HG03196 (cell line): Measurements from ENCODE around the gene PHEX.

ENCODE experiments used
- ATAC-seq: cut with Tn5 transposase; IDR thresholded peaks from one replicate; pipeline ENCODE4 v1.9.1; 2021; ENCODE audit not compliant: unreplicated experiment

Gene PHEX

DNA sequence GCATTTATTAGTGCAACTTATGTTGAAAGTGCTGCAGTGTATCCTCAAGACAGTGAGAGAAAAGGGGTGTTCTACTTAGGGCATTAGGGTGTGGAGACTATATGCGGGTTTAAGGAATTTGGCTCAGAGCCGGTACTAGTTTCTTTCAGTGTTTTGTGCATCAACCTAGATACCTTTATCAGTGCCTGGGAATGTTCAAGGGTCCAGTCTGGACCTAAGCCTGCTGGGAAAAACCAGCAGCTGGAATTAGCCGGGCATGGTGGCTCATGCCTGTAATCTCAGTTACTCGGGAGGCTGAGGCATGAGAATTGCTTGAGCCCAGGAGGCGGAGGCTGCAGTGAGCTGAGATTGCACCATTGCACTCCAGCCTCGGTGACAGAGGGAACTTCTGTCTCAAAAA is 7.4 kb downstream of the PHEX start:
- ATAC-seq: no peak

DNA sequence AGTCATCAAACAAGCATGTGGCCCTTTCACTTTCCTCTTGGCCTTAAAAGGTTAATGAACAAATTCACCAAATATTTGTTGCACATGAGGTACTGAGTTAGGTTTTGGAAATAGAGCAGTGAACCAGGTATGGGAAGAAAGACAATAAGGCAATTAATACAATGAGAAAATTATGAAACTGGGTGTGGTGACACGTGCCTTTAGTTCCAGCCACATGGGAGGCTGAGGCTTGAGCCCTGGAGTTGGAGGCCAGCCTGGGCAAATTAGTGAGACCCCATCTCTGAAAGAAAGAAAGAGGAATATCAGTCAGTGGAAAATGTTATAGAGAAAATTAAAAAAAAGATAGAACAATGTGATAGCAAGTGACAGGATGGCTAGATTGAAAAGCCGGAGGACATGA is 8.1 kb downstream of the PHEX start:
- ATAC-seq: no peak

DNA sequence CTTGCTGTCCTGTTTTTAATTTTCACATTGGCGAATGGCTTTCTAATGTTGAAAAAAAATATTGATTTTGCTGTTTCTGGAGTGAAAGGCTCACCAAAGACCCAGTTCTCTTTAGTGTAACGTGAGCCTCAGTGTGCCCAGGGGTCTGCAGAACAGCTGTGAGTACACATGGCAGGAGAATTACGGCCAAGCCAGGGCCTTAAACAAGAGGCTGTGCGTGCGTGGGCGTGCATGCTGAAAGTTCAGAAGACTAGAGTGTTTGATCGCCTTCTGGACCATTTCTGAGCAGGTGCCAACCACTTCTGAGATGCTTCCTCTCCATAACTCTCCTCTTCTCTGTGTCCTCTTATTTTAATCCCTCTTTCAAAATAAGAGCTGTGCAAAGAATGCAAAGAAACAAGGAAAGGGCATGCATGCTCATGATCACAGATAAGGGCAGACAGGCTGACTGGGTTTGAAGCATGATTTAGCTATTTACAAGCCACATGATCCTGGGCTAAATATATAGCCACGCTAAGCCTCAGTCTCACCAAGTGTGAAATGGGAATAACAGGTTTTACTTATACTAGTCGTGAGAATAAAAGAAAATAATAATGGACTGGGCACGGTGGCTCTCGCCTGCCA is 9.9 kb downstream of the PHEX start:
- ATAC-seq: no peak

DNA sequence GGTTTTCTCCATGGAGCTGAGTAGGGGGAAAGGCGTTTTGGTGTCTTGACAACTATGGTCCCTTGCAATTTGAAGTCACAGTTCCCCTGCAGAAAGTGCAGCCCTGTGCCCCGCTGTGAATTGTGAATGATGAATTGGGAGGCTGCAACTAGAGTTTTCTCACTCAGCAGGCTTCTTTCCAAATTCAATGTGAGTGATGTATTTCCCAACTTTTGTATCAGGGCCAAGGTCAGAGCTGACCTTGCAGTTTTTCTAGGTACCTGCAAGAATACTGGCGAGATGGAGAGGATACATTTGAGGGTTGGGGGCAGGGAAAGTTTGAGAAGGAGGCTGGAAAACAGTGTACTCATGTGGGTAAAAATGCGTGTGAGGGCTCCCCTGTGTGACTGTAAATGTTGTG is 11.7 kb downstream of the PHEX start:
- no peak for ATAC-seq

DNA sequence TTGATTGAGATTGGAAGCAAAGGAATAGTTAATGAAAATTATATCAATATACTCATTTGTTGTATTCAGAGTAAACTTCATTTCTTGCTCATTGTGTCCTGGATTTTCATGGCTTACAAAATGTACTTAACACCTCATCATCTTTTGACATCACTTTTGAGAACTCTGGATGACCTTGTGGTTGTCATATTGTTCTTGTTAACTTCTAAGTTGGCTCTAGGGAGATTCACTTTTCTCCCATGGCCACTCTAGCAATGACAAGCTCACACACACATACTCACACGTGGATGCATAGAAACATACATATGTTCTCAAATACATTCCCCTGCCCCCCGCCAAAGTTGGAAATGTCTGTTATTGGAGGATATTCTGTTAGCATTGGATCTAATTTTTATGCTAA is 15.3 kb downstream of the PHEX start:
- no peak for ATAC-seq

DNA sequence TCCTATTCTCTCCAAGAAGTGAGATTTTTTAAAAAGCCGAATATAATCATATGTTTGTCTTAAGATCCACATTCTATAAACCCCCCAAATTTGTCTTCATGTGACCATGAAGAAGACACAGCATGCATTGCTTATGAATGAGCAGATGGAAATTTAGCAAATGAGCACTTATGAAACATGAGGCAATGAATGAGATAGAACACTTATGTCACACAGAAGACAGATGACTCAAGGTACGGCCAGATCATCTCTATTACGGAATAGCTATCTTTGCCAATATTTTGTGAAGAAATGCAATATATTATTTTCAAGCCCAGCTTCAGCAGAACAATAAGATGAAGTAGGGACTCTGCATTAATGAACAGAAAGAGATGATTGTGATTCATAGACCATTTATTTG is 21.4 kb downstream of the PHEX start:
- ATAC-seq: no peak

DNA sequence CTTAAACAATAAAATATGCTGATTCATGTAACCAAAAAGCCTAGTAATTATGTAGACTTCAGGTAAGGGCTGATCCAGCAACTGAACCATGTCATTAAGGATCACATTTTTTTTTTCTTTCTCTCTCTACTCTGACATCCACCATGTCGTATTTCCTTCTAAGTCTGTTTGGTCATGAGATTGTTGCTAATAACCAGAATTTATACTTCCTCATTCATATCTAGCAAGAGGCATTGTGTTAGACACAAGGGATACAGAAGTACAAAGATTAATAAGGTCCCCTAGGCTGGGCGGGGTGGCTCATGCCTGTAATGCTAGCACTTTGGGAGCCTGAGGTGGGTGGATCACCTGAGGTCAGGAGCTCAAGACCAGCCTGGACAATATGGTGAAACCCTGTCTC is 24.1 kb downstream of the PHEX start:
- ATAC-seq: no peak

DNA sequence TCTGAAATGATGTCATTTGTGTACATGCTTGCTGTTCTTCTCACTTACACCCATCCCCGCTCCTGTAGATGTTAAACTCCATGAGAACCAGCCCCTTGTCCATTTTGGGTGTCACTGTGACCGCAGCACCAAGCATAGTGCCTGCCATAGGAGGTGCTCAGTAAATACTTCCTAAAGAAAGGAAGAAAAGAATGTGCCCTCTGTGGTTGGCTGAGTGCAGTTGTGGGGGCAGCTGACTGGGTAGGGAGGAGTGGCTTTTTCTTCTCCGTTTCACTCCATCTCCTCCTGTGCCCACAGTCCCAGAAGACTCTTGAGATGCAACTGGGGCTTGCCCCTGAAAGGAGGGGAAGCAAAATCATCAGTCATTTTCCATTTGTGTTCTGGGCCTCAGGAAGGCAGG is 25.5 kb downstream of the PHEX start:
- ATAC-seq: no peak

DNA sequence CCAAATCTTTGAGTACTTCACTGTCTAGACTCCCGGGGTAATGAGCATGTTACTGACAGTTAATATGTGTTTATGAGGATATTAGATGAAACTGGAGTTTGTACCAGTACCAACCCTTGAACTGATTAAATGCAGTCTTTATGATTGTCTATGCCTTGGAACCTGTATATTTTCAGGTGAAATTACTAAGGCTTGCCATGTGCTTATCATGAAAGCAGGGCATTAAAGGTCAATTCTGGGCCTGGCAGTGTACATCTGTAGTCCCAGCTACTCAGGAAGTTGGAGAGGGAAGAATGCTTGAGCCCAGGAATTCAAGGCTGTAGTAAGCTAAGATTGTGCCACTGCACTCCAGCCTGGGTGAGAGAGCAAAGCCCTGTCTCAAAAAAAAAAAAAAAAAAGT is 27.6 kb downstream of the PHEX start:
- ATAC-seq: no peak

DNA sequence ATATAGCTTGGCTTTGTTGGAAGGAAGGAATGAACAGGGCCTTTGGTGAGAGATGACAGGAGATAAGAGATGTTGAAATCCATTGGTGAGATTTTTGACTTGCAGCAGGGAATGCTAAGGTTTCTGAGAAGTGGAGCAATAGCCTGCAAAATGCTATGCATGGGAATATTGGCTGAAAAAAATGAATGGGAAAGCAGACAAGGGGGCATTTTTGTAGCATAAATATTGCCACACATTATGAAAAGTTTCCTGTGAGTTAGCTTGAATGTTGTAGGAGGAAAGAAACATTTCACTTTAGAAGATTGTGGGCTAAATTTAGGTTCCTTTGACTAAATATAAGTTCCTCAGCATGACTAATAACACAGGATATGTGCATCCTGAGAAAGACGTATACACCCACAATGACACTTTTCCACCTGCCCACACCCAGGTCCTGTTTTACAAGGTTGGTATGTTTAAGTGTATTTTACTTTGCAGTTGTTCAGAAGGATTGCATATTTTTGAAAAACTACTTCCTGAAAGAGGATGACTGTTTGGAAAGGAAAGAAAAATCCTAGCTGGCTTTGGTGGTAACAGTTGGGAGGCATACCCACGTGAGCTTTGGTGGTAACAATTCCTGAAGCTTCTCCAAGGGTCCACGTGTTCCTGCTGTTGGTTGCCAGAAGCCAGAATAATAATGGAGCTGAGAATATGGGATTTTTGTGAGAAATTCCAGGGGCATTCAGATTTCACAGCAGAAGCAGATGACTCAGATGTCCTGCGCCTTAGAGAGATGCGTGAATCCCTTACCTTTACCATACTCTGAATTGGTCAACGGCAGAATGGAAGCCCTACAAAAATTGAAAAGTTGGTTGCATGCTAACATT is 28.5 kb downstream of the PHEX start:
- peak; percentile 58 for ATAC-seq

DNA sequence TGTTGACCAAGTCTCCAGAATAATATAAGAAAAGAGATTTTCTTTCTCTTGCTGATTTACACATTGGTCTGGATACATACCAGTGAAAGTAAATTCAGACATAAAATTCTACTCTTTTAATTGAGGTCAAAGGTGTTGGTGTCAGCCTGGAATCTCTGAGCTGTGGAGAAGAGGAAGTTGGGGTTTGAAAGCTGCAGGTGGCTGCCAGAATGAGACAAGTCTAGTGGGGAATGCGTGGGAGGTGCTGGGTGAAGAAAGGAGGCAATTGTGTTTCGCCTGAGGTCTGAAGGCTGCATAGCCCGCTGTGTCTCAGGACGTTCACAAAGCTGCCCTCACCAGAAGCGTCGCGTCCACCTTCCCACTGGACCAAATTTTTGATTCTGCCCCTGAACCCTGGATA is 31.2 kb downstream of the PHEX start:
- peak; percentile 89 for ATAC-seq

DNA sequence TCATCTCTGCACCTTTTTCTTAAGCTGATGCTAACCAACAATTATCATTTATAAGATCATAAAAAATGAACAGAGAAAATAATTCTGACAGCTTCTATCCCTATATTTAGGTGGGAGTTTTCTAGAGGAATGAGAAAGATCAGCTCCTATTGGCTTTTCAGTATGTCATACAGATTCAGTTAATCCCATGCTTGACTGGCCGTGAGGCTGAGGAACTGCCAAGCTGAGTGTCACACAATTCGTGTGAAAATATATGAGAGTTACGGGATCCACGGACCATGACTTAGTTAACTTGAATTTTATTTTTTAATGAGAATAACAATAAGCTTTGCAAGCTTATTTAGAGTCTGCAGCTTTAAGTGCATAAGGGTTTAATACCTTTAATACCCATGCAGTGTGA is 37.5 kb downstream of the PHEX start:
- no peak for ATAC-seq

DNA sequence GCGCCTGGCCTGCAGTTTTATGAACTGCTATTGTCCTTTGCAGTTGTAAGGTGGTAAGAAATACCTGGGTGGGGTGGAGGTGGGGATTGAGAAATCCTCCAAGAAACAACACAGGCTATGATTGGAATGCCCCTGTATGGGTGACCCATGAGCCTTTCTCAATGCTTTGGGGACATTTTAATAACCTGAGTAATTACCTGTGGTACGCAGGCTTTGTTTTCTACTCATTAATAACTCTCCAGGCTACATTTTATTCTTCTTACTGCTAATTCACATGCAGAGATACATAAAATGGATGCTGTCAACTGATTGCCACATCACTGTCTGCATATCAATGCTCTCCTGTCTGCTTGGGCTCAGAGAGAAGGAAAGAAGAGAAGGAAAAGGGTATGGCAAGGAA is 41.8 kb downstream of the PHEX start:
- no peak for ATAC-seq

DNA sequence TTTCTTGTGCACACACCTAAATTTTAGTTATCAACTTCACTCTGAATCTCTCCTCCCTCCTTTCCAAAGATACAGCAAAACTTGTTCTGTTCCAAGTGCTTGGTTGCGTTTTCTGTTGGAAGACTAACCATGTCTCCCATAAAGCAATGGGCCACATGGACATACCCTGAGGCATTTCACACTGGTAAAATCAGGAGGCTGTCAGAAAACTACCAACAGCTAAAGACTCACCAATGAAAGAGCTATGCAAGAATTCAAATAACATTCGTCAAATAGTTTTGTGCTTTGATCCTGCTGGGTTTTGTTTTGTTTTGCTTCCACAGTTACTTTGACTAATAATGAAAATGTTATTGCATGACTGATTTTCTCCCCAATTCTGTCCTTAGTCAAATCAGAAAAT is 46.0 kb downstream of the PHEX start:
- ATAC-seq: no peak

DNA sequence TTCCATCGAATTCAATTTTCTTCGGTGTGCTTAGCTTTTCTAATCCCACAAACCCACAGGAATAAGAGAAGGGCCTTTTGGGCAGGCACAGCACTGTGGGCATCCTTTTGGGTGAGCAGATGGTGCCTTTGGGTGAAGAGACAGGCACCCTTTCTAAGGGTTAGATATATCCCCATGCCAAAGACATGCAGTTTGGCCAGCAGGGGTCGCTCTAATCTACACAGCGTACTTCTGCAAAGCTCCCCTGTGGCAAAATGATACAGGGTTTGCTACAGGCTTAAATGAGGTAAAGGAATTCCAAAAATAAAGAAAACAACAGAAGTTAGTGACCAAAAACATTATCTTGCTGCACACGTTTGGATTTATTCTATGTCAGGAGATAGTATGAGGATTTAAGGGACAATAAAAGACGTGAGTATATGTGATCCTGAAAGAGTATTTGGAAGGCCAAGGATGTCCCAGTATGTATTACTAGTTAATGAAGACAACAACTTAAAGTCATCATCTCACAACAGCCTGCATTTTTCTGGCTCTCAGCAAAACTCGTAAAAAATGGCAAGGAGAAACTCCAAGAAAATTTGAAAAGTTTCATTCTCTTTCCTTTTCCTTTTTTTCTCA is 49.5 kb downstream of the PHEX start:
- no peak for ATAC-seq

DNA sequence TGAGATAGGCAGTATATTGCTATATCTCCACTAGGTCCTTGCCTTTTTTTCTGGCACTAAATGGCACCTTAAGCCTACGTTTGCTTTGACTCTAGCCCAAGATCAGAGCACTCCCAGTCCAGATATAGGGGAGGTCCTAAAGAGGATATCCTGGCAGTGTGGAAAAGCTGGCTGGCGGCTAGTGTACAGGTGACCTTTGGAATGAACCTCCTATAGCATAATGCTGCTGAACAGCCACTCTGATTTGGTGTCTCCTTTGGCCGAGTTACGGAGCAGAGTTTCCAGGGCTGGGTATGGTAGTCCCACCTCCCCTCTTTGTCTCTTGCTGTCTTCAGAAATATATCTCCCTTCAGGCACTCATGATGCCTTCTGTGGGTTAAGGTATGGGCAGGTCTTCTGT is 53.9 kb downstream of the PHEX start:
- no peak for ATAC-seq

DNA sequence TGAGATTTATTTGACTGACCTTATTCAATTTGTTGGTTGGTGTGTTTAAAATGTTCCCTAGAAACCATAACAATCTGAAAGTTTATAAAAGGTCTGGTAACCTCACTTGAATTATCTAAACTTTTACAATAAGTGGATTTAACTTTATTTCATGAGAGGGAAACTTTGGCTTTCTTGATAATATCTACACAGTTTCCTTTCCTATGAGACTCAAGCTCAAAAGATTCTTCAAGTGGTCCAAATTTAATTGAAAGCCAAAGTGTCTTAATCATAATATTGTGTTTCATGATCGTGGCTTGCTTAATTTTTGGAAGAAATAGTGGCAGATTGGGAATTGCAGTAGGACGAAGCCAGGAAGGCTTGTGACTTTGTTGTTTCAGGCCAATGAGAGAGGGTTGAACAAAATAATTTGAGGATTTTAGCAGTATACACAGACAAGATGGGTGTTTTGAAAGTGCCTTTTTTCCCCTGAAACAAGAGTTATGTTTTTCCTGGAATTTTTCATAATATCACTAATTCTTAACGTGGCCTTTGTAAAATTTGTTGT is 55.0 kb downstream of the PHEX start:
- no peak for ATAC-seq

DNA sequence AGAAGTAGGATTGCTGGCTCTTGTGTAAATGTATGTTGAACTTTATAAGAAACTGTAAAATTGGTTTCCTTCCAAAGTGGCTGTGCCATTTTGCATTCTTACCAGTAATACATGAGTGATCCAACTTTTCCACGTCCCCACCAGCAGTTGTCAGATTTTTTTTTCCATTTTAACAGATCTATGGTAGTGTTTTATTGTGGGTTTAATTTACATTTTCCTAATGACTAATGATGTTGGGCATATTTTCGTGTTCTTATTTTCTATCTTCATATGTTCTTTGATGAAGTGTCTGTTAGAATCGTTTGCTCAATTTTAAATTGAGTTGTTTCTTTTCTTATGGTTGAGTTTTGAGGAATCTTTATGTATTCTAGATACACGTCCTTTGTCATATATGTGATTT is 56.2 kb downstream of the PHEX start:
- no peak for ATAC-seq

DNA sequence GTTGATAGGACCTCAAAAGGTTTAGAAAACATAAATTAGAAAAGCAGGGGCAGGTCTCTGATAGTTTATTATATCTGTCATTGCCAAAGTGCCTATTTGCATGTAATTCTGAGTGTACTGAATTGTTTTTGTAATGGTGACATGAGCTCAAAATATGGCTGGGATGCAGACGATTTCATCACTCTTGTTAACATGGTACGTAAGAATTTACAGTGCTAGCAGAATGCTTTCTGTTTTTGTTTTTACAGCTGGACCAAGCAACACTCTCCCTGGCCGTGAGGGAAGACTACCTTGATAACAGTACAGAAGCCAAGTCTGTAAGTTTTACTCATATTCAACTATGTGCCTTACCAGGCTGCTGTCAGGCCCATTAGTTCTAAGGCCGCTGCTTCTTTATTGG is 58.1 kb downstream of the PHEX start:
- ATAC-seq: no peak

DNA sequence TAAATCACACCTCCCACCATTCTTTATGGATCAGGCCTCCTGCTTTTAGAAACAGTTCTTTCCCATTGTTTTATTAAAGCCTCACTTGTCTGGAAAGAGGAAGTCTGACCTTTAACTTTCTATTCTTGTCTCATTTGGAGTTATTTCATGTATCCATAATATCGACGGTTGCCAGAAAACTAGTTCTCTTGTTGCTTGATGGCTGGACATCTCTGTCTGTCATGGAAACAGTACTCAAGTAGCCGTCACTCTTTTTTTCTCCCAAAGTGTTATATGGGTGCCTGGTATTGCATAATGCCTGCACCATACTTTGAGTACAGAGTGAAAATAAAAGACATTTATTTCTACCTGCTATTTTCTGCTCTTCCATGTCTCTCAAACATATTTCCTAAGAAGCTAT is 61.4 kb downstream of the PHEX start:
- no peak for ATAC-seq

DNA sequence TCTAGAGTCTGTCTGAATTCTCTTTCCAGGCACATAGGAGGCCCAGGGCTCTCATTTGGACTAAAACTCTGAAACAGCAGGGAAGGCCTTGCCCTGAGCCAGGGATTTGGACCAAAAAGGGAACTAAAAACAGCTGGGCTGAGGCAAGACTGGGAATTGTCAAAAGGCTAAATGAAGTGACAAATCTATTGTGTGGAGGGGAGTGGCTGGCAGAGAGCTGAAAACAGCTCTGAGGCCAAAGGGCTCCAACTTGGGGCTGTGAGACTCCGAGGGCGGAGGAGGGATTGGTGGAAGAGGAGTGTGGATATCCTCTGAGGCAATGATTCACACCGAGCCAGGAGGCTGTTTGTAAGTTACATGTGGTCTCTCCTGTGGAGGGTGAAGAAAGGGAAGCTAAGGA is 63.2 kb downstream of the PHEX start:
- no peak for ATAC-seq

DNA sequence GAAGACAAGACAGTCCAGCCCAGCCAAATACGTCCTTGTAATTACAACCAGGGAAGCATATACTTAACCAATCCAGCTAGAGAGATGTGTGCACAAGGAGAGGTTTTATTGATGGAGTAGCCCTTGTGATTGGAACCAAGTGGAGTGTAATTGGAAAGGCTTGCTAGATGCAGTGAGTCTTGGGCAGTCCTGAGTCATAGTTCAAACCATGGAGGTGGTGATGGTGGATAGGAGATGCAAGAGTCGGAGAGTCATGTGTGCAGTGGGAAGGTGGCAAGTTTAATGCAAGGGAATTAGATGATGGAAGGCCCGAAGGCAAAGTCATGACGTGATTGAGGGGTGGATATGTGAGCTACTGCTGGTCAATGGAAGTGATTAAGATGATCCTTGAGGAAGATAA is 63.7 kb downstream of the PHEX start:
- no peak for ATAC-seq
